GM19438 (cell line): Measurements from ENCODE around the gene SLC19A1.
"Not testable (repeated sequence)": the region's sequence is repeated elsewhere in the genome, so short reads cannot be mapped to it uniquely, and the experiment has no call there.

Experiments
- ATAC-seq: cut with Tn5 transposase; IDR thresholded peaks from one replicate; pipeline ENCODE4 v1.9.1; 2021; ENCODE audit warnings: low read depth; ENCODE audit not compliant: unreplicated experiment

Gene SLC19A1

DNA sequence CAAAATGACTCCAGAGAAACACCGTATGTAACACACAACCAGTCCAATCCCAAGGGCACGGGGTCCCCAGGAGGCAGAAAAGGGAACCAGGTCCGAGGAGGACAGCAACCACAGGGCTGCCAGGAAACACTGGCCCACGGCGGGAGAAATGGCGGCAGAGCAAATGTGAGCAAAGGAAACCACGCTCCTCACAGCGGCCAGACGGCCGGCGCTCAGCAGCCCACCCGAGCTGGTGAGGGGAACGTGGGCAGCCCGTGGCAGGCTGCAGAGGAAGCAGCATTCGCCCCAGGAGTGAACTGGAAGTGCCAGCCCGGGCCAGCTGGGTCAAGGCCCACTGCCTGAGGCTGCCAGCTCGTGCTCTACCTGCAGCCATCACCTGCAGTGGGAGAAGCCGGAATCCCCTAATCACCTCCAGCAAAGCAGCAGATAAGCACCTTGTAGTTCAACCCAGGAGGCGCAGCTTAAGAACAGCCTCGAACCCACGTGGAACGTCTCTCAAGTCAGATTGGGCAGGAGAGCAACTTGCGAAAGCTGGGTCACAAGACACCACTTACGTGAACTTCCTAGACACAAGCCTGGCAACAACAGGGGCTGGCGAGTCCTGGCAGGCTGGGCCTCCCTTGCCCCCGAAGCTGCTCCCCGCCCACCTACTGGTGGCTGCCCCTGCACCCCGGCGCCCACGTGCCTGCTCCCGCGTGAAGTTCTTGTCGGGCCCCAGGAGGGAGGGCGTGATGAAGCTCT is 6.7 kb downstream of the SLC19A1 start:
- ATAC-seq, result no peak

GRCh38 chr21:45534636-45535331 is 7.5 kb downstream of the SLC19A1 start:
- ATAC-seq, result no peak

GRCh38 chr21:45533846-45534635 is 8.2 kb downstream of the SLC19A1 start:
- ATAC-seq, result no peak

- no peak for ATAC-seq
Measured at GRCh38 chr21:45533361-45533845, 8.8 kb downstream of the SLC19A1 start.

GRCh38 chr21:45532826-45533360 is 9.3 kb downstream of the SLC19A1 start:
- no peak for ATAC-seq

DNA sequence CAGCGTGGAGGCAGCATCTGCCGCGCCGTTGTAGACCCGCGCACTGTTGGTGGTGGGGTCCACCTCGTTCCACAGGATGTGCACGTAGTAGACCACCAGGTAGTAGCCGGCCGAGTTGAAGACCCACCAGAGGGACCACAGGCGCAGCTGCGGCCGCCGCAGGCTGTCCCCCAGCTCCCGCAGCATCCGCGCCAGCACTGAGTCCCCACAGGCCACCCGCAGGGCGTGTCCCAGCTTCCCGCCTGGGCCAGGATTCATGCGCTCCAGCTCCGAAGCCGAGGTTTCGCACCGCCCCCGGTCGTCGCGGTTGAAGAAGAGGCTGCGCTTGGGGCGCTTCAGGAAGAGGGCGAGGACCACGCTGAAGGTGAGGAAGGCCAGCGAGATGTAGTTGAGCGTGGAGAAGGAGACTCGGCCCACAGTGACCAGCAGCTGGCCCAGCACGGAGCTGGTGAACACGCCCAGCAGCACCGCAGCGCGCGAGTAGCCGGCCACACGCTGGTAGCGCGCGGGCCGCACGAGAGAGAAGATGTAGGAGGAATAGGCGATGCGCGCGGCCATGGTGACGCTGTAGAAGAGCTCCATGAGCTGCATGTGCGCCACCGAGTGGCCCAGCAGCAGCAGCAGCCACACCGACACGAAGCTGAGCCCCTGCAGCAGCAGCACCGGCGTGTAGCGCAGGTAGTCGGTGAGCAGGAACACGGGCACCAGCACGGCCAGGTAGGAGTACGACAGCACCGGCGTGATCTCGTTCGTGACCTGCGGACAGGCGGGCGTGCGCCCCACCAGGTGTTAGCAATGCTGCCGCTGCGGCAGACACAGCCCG is 10.6 kb downstream of the SLC19A1 start:
- no peak for ATAC-seq

DNA sequence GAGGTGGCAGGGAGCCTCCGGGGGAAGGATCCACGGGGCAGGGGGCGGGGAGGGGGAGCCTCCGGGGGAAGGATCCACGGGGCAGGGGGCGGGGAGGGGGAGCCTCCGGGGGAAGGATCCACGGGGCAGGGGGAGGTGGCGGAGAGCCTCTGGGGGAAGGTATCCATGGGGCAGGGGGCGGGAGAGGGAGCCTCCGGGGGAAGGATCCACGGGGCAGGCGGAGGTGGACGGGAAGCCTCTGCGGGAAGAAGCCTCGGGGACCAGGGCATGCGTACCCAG is 11.2 kb downstream of the SLC19A1 start:
- ATAC-seq, result not testable (repeated sequence)

DNA sequence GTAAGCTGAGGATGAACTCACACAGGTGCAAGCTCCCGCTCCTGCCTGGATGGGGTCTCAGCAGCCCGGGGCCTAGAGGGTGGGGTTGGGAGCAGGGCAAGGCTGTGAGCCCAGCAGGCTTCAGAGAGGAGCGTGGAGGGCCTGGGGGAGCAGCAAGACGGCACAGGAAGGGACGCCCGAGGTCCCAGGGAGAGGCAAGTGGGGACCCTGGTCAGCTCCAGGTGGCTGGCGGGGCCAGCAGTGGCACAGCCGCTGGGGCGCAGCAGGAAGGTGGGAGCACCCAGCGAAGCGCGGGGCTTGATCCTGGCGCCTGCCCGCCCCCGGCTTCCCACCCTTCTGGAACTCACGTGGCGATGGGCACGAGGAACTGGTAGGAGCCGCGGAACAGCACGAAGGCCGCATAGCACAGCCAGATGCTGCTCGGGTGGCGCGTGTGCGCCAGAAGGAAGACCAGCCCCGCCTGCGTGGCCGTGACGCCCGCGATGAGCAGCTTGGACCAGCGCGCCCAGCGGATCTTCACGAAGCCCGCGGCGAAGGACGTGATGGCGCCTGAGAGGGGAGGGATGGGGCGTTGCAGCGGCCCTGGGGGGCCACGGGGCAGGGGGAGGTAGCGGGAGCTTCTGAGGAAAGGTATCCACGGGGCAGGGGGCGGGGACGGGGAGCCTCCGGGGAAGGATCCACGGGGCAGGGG is 11.7 kb downstream of the SLC19A1 start:
- no peak for ATAC-seq

DNA sequence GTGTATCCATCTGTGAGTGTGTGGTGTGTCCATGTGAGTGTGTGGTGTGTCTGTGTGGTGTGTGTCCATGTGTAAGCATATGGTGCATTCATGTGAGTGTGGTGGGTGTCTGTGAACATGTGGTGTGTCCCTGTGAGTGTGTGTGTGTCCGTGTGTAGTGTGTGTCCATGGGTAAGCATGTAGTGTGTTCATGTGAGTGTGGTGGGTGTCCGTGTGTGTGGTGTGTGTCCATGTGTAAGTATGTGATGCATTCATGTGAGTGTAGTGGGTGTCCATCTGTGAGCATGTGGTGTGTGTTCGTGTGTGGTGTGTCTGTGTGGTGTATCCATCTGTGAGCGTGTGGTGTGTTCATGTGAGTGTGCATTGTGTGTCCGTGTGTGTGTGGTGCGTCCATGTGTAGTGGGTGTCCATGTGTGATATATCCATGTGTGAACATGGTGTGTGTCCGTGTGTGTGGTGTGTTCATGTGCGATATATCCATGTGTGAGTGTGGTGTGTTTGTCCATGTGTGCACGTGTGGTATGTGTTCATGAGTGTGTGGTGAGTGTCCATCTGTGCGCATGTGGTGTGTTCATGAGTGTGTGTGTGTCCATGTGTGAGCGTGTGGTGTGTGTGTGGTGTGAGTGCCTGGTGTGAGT is 12.3 kb downstream of the SLC19A1 start:
- ATAC-seq, result no peak

DNA sequence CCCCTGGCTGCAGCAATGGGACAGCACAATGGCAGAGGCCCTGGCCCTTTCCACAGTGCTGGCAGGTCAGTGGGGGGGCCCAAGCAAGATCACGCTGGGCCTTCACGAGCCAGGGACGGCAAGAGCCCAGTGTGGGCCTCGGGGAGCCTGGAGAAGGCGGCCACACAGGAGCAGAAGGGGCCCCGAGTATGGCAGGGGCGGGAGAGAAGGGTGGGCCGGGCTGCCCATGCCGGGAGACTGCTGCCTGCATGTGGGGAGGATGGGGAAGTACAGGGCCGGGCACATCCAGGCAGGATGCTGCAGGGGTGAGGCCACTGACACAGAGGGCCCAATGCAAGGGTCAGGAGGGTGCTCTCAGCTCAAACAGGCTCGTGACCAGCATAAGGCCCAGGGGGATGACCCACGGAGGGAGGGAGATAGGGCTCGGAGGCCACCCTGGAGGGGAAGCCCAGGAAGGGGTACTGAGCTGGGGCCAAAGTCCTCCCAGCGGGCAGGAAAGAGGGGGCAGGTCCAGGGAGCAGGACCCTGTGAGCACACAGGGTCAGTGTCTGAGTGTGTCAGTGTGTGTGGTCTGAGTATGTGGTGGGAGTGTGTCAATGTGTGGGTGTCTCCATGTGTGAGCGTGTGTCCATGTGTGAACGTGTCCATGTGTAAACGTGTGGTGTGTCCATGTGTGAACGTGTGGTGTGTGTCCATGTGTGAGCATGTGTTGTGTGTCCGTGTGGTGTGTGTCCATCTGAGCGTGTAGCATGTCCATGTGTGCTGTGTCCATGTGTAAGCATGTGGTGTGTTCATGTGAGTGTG is 13.1 kb downstream of the SLC19A1 start:
- ATAC-seq, result no peak

DNA sequence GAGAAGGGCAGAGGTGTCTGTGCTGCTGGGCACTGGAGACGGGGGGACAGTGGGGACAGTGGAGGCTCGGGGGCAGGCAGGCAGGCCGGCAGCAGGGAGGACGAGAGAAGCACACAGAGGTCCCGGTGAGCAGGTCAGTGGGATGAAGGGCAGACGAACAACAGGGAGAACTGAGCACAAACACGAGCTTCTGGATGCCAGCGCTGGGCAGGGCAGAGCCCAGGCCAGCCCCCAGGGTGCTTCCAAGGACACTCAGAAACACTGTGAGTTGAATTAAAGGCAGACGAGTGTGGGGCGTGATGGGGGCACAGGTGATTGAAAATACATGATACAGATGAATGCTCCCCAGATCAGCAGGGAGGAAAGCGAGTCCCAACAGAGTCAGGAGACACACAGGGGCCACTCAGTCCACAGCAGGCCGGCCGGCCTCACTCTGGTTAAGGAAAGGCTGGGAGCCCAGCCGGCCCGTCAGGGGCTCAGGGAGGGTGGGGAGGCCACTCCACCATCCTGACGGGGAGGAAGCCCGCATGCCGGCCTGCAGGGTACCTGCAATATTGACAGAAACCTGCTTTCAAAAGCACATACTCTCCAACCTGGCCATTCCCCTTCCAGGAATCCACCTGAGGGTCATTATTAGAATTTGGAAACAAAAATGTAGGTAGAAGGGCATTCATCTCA is 14.1 kb downstream of the SLC19A1 start:
- ATAC-seq, result no peak

DNA sequence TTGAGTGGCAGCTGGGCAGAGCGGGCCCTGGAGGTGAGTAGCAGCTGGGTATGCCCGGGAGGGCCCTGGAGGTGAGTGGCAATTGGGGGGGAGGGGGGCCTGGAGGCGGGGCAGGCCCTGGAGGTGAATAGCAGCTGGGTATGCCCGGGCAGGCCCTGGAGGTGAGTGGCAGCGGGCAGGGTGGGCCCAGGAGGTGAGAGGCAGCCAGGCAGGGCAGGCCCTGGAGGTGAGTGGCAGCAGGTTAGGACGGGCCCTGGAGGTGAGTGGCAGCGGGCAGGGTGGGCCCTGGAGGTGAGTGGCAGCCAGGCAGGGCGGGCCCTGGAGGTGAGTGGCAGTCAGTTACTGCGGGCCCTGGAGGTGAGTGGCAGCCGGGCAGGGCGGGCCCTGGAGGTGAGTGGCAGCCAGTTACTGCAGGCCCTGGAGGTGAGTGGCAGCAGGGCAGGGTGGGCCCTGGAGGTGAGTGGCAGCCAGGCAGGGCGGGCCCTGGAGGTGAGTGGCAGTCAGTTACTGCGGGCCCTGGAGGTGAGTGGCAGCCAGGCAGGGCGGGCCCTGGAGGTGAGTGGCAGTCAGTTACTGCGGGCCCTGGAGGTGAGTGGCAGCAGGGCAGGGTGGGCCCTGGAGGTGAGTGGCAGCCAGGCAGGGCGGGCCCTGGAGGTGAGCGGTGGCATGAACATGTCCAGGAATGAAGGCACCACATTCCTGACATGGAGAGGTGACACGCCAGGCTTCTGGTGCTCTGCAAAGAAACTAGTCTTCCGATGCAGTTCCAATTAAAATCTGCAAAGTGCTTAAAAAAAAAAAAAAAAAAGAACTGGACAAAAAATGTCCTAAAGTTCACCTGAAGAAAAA is 14.9 kb downstream of the SLC19A1 start:
- not testable (repeated sequence) for ATAC-seq

GRCh38 chr21:45525910-45526306 is 16.3 kb downstream of the SLC19A1 start:
- ATAC-seq, result no peak

- no peak for ATAC-seq
Measured at GRCh38 chr21:45525153-45525909, 16.9 kb downstream of the SLC19A1 start.

DNA sequence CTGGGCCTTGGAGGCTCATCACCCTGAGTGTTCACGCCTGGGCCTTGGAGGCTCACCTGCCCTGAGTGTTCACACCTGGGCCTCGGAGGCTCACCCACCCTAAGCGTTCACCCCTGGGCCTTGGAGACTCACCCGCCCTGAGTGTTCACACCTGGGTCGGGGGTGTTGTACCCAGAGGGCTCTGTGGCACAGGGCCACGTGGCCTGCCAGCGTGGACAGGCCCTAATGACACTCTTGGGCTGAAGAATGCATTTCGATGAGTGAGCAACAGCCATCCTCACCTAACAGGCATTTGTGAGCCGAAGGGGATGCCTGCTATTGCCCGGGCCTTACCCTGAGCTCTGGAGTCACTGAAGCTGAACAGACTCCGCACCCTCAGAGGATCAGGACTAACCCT is 17.5 kb downstream of the SLC19A1 start:
- ATAC-seq, result no peak

DNA sequence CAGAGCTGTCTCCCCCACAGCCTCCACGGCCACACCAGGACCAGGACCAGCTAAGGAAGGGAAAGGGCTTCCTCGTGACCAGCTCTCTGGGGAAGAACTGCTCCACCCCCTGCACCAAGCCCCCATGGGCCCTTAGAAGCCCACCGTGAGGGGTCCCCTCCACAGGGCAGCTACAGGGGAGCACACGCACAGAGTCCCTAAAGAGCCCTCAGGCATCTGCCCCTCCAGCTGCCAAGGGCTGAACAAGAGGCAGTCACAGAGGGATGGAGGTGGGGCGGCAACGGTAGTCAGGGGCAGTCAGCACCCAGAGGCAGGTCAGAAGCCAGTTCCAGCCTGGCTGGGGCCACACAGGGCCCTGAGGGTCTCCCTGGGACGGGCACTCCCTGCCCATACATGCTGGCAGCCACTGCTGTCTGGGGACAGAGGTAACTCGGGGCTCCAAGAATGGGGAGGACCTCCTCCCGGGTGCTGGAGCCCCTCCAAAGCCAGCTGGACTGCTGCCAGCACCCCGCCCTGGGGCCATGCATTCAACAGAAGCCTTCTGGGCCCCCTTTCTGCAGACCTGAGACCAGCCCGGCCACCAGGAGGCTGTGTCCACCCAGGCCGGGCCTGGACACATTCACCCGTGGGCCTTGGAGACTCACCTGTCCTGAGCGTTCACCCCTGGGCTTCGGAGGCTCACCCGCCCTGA is 18.7 kb downstream of the SLC19A1 start:
- no peak for ATAC-seq
